CD4-positive, alpha-beta T cell treated with Interleukin-2 at 100 ng/mL for 4 hours (primary cell): ENCODE results near the gene EPB41L4A.

ENCODE experiments used
- DNase-seq: peaks from one replicate; pipeline ENCODE4 v3.0.0-alpha.2; 2020; ENCODE audit warnings: low spot score

The EPB41L4A gene

GRCh38 chr5:112308608-112309007, 110.5 kb downstream of the EPB41L4A start:
- no peak for DNase-seq

- DNase-seq = no peak
Measured at GRCh38 chr5:112306956-112307355, 112.1 kb downstream of the EPB41L4A start.

GRCh38 chr5:112304743-112305142, 114.3 kb downstream of the EPB41L4A start:
- no peak for DNase-seq

- no peak for DNase-seq
Measured at GRCh38 chr5:112303685-112304084, 115.4 kb downstream of the EPB41L4A start.

DNA sequence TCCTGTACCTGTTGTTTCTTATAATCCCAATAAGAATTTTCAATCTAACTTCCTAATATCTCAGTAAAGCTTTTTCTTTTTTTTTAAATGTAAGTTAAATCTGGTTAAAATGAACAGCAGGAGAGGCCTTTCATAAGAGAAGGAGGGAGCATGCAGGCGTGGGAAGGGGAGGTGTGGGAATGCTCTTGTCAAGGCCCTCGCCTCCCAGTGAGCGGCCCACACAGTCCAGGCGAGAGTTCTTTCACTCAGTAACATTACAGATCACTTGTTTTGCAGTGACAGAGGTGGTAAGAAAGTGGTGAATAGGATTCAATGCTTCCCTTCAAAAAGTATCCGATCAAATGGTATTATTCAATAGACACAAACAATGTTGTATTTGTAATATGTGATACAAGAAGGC, 125.0 kb downstream of the EPB41L4A start:
- no peak for DNase-seq

DNA sequence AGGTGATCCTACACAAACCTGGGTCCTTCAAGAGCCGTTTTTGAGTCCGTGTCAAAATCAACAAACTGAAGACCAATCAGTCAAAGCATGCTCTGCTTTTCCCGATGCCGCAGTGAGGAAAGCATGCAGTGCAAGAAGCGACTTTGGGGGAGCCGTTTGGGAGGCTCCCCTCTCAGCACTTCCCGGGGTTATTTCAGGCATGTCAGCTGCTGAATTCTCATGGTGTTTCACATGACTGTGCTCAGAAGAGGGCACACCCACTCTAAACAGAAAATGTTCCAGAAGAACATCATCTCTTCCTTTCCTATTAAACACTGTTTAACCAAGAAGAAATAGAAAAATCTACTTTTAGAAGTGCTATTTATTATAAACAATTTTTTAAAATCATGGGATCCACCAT, 125.5 kb downstream of the EPB41L4A start:
- no peak for DNase-seq

GRCh38 chr5:112290691-112291090, 128.4 kb downstream of the EPB41L4A start:
- no peak for DNase-seq

DNA sequence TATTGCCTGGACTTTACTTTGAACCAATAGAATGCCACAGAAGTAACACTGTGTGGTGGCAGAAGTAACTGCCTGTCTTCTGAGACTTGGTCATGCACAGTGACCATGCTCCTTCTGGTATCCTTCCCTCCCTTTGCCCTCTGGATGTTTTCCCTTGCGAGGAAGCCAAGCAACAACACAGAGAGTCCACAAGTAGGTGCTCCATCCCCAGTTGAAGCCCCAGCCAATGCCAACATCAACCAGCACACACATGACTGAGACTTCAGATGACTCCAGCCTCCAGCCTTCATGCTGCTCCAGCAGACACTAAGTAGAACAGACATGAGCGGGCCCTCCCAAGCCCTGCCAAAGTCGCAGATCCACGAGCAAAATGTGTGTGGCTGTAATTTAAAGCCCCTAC, 129.6 kb downstream of the EPB41L4A start:
- no peak for DNase-seq

DNA sequence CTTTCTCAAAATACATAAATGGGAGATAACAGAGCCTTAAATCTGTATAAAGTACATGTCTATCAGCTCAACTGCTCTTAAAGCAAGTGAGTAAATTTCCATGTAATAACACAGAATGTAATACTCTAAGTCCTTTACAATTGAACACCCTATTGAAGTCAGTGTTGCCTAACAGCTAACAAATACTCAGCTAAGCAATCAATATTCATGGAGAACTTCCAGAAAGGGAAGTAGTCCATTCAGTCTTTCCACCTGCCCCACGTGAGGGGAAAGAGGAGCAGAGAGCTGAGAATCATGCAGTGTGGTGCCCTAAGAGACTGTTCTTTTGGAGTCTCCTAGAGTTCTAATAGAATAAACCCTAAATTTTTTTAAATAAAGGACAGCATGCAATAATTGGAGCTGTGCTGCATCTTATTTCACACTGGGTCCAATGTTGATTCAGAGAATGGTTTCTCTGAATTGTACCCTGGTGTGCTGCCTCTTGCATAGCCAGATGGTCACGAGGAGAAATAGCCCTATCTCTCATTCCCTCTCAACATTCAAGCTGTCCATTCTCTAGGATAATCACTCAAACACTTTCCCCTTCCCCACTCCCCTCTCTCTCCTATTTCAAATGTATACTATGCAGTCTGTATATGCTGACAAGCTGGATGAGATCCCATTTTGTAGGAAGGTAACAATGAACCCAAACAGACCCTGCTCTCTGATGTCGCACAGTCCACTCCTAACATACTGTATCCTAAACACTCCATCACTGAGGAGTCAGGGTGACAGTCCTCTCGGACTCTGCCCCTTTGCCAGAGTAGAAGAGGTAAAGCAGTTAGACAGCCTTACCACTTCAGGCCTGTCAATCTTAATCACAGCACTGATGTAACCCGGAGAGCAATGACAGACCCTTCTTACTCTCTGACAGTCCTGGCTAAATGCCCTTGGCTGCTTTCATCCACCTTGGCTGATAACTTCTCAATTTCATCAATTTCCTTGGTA, 134.8 kb downstream of the EPB41L4A start:
- no peak for DNase-seq

- no peak for DNase-seq
Measured at GRCh38 chr5:112283034-112283582, 136.0 kb downstream of the EPB41L4A start.

DNA sequence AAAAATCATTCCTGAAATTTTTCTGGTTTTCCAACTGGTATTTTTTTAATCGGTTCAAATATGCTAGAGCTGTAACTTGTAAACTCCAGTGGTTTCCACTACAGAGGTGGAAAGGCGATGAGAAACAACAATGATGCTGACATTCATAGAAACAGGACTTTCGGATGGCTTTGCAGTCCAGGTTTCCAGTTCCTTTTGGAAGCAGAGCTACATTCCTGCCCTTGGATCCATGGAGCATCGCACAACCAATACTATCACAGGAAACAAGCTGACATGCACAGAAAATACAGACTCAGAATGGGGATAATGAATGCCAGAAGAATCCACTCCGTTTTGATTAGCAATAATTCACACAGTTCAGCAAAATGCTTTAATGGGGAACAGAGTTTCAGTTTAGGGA, 140.0 kb downstream of the EPB41L4A start:
- DNase-seq = no peak

- DNase-seq = no peak
Measured at GRCh38 chr5:112276991-112277390, 142.1 kb downstream of the EPB41L4A start.

DNA sequence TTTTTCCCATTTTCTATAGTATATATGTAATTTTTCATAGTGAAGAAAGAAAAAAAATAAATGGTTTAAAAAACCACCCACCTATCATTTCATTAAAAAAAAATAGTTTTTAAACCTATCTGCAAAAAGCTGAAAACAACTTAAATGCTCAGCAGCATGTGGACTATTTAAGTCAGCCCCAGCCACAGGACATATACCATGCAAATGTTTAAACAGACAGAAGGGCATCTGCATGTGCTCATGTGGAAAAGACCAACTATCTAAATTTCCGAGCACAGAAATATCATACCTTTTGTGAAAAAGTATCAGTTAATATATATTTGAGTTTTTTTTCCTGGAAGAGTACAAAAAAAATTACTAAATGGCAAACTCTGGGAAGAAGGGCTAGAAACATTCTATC, 143.4 kb downstream of the EPB41L4A start:
- no peak for DNase-seq

- no peak for DNase-seq
Measured at GRCh38 chr5:112270299-112271293, 148.5 kb downstream of the EPB41L4A start.

DNA sequence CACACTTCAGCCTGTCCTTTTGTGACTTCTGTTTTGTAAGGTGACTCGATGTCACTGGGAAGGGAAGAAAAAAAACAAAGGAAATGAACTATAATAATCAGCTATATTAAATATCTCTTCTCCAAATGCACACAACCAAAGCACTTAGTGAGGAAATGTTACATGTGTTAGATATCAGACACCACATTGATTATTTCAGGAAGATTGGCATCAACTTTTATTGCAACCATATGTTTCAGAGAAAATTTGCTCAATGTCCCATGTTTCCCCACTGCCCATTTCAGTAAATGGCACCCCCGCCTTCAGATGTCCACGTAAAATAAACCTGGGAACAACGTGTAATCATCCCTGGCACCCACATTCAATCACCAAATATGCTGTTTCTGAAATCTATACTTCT, 151.8 kb downstream of the EPB41L4A start:
- DNase-seq = no peak

GRCh38 chr5:112264666-112265065, 154.4 kb downstream of the EPB41L4A start:
- no peak for DNase-seq

DNA sequence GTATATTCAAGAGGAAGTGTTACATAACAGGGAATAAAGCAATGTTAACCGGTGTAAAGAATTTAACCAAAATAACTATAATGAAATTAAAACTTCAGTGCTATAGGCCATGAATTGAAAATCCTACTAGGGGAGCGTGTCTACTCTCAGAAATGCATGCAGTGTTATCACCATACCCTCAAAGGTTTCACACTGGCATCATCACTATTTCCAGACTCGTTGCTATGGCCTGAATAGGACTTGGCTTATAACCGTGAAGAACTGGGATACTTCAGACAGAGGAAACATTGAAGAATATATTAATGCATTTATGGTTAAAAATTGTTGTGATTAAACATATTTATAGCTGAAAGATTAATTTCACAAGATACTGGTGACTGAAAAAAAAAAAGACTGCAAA, 154.9 kb downstream of the EPB41L4A start:
- DNase-seq = no peak

GRCh38 chr5:112263469-112263868, 155.6 kb downstream of the EPB41L4A start:
- DNase-seq = no peak

- DNase-seq = no peak
Measured at GRCh38 chr5:112258571-112258970, 160.5 kb downstream of the EPB41L4A start.

GRCh38 chr5:112257976-112258375, 161.1 kb downstream of the EPB41L4A start:
- DNase-seq = no peak

- no peak for DNase-seq
Measured at GRCh38 chr5:112257005-112257404, 162.1 kb downstream of the EPB41L4A start.

DNA sequence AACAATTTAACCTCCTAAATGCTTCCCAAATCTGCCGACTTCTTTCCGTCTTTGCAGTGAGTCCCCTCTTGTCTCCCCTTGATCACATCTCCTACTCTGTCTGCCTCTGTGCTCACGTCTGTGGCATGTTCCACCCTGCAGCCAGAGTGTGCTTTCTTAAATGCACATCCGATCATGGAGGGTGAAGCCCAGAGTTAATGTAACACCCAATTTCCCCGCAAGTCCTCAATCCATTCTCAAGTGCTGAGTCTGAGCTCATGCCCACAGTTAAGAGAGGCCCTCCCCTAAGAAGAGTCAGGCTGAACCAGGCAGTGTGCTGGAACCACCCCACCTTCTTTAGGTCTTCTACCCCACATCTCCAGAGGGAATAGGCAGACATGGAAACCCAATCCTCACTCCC, 164.8 kb downstream of the EPB41L4A start:
- DNase-seq = no peak
